ENCODE measurements around the gene GIMAP8.

The GIMAP8 gene

GRCh38 chr7:150420987-150421674, 29.3 kb upstream of the GIMAP8 start:
- H3K4me3 ChIP-seq (ENCODE audit: low read depth, low read length), result no peak overlapping the region
- peak; percentile 82 for TF ChIP-seq CTCF (IDR thresholded peaks at IDR 0.05; ENCODE audit: insufficient read depth, low read depth, low read length, missing control alignments)
- peak; percentile 90 for DNase-seq (ENCODE audit: low read depth)

- DNase-seq (ENCODE audit: low read depth), result no peak
- no peak overlapping the region for H3K4me3 ChIP-seq (ENCODE audit: low read depth, low read length)
- TF ChIP-seq CTCF (IDR thresholded peaks at IDR 0.05; ENCODE audit: insufficient read depth, low read depth, low read length, missing control alignments), result no peak
Observed at GRCh38 chr7:150421831-150422230, 28.6 kb upstream of the GIMAP8 start.

DNA sequence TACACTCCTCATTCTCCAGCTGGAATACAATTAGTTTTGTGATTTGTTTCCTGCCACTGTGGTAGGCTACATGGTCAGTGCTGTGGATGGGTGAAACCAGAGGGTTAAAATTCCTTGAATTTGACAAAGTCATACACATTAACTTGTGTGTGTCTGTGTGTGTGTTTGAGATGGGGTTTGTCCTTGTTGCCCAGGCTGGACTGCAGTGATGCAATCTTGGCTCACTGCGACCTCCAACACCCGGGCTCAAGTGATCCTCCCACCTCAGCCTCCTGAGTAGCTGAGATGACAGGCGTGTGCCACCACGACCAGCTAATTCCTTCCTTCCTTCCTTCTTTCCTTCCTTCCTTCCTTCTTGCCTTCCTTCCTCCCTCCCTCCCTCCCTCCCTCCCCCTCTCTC, 24.8 kb upstream of the GIMAP8 start:
- no peak for TF ChIP-seq CTCF (IDR thresholded peaks at IDR 0.05; ENCODE audit: insufficient read depth, low read depth, low read length, missing control alignments)
- no peak overlapping the region for H3K4me3 ChIP-seq (ENCODE audit: low read depth, low read length)
- DNase-seq (ENCODE audit: low read depth), result no peak

DNA sequence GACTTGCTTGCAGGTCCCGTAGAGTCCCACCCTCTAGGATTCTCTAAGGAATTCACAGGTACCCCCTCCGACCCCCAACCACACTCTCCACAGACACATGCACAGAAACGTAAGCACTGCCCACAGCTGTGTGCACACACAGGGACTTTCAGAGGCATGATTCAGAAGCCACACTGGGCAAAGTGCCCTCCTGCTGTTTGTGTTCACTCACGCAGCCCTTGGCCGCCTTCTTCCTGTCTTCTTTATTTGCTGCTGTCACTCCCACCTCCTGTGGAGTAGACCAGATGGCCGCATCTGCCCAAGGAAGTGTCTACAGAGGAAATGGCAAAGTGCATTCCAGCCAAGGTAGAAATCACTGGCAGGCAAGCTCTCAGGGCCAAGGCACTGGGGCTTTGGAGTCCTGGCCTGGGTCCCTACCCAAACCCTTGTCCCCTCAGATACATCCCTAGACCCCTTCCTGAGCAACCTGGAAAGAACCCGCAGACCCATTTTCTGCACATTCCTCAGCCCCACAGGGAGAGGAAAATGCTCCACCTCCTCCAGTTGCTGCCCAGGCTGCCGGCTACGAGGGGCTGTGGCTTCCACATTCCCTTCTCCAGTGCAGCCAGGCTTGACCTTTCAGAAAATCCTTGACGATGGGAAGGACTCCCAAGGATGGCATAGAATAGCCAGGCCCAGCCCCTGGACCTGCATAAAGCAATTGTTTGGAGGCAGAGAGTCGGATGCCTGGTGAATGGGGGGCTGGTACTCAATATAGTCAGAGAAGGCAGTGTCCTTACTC, 21.6 kb upstream of the GIMAP8 start:
- DNase-seq (ENCODE audit: low read depth), result peak; percentile 69
- H3K4me3 ChIP-seq (ENCODE audit: low read depth, low read length), result no peak overlapping the region
- no peak for TF ChIP-seq CTCF (IDR thresholded peaks at IDR 0.05; ENCODE audit: insufficient read depth, low read depth, low read length, missing control alignments)

GRCh38 chr7:150429699-150430098, 20.7 kb upstream of the GIMAP8 start:
- no peak for TF ChIP-seq CTCF (IDR thresholded peaks at IDR 0.05; ENCODE audit: insufficient read depth, low read depth, low read length, missing control alignments)
- DNase-seq (ENCODE audit: low read depth), result no peak
- H3K4me3 ChIP-seq (ENCODE audit: low read depth, low read length), result no peak overlapping the region

GRCh38 chr7:150430465-150431085, 19.9 kb upstream of the GIMAP8 start:
- TF ChIP-seq CTCF (IDR thresholded peaks at IDR 0.05; ENCODE audit: insufficient read depth, low read depth, low read length, missing control alignments), result no peak
- DNase-seq (ENCODE audit: low read depth), result no peak

More at GRCh38 chr7:150430465-150431085, 19.9 kb upstream of the GIMAP8 start:
- H3K4me3 ChIP-seq (ENCODE audit: low read depth, low read length), result no peak overlapping the region

Data from GM12865 (cell line).